Fibroblast of mammary gland (primary cell): ENCODE results near the gene CERK.

Source experiments
- DNase-seq: peaks from one replicate; pipeline ENCODE4 v3.0.0-alpha.2; 2010; ENCODE audit warnings: low read depth
- H3K4me3 ChIP-seq: 2 replicates; pipeline ENCODE4 v1.5.1; 2011; ENCODE audit warnings: low read depth, mild to moderate bottlenecking, low read length, moderate library complexity; ENCODE audit not compliant: control insufficient read depth
- TF ChIP-seq, protein P1 (sequence below): conservative IDR thresholded peaks from 2 replicates; pipeline ENCODE4 v1.5.1; 2011; ENCODE audit warnings: low read depth, low read length, inconsistent platforms; ENCODE audit not compliant: control insufficient read depth, insufficient read depth

CERK gene

DNA sequence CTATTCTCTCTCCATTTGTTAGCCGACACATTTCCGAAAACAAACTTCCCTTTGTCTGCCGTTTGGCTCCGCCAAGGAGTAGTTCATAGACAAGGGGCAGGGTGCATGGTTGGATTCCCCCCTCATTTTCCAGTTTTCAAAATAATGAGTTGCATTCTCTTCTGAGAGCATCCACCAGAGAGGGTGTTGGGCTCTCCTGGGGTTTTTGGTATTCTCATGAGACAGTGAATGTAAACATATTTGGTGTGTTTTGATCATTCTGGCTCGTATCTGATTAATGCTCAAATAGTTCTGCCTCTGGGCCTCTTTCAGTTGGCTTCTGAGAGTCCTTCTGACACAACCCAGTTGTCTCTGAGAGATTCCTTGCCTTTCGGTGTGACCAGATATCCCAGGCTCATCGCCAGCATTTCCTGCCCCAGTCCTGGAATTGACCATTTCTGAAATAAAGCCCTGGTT, 96.2 kb downstream of the CERK start:
- TF ChIP-seq, protein P1, sequence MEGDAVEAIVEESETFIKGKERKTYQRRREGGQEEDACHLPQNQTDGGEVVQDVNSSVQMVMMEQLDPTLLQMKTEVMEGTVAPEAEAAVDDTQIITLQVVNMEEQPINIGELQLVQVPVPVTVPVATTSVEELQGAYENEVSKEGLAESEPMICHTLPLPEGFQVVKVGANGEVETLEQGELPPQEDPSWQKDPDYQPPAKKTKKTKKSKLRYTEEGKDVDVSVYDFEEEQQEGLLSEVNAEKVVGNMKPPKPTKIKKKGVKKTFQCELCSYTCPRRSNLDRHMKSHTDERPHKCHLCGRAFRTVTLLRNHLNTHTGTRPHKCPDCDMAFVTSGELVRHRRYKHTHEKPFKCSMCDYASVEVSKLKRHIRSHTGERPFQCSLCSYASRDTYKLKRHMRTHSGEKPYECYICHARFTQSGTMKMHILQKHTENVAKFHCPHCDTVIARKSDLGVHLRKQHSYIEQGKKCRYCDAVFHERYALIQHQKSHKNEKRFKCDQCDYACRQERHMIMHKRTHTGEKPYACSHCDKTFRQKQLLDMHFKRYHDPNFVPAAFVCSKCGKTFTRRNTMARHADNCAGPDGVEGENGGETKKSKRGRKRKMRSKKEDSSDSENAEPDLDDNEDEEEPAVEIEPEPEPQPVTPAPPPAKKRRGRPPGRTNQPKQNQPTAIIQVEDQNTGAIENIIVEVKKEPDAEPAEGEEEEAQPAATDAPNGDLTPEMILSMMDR: no peak

DNA sequence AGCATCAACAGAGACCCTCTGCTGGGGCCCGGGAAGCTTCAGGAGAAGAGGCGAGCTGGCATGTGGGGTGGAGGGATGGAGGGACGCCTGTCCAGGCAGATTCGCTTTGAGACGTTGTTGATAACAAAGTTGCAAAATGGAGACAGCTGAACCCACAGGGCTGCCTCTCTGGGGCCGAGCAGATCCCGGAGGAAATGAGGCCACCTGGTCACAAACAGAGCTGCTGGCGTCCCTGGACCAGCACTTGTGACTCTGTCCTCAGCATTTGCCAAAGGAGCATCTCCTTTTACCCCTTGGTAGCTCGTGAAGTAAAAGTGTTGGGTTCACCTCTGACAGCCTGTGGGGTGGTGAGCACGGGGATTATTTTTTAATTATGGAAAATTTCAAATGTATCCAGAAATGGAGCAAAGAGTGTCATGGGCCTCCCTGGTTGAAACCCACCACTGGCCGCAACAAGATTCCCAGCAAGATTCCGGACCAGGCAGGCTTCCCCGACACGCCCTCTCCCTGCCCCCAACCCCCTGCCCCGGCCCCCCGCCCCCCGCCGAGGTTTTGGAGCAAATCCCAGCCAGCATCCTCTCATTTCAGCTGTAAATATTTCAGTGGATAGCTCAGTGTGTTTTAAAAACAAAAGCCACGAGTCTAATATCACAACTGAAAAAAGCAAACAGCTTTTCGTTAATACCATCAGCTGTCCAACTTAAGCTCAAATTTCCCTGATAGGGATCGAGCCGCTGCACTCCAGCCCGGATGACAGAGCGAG, 97.6 kb downstream of the CERK start:
- TF ChIP-seq, protein P1: no peak
- H3K4me3 ChIP-seq: no peak overlapping the region
- no peak for DNase-seq

More for the DNA sequence above, 96.2 kb downstream of the CERK start:
- no peak overlapping the region for H3K4me3 ChIP-seq
- DNase-seq: no peak

DNA sequence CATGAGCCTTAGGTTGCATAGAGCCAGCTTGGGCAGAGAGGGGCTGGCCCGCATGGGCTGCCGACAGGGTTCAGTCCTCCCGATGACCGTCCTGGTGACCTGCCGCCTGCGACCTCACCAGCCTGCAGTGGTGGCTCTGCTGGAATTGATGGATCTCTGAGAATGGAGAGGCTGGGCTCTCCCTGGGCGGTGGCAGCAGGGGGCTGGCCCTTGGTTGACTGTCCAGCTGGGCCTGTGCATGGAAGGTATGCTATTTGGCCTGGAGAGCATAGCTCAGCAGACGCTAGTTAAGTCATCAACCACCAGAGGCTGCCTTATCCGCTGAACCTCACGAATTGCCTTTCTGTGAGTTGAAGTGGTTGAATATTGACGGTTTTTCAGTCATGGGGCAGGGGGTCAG, 98.2 kb downstream of the CERK start:
- TF ChIP-seq, protein P1: no peak
- no peak for DNase-seq
- no peak overlapping the region for H3K4me3 ChIP-seq

DNA sequence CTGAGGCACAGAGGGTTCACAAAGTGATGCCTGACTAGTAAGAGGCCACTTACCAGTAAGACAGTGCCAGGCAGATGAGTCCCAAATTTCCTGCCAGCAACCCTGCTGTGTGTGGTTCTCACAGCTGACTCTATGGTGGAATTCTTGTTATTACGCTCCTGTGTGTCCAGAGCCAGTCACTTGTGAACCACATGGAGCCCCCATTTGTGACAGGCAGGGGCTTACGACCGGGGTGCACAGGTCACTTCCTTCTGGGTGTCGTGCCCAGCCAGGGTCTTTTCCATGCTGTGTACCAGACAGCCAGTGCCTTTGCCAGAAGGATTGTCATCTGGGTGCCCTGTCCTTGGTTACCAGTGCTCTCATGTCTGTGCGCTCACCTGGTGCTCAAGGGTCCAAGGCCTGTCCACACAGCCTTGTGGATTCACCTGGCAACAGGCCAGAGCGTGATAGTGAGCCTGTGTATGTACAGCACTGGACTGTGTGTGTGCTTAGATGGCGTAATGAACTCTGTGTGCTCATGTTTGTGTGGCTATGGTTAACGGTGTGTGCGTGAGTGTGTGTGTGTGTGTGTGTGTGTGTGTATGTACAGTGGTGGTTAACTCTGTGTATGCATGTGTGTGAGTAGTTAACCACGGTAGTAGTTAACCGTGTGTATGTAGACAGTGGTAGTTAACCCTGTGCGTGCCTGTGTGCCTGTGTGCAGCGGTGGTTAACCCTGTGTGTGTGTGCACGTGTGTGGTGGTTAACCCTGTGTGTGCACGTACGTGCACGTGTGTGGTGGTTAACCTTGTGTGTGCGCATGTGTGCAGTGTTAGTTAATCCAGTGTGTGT, 99.2 kb downstream of the CERK start:
- H3K4me3 ChIP-seq: no peak overlapping the region
- DNase-seq: peak; percentile 44
- TF ChIP-seq, protein P1: no peak

DNA sequence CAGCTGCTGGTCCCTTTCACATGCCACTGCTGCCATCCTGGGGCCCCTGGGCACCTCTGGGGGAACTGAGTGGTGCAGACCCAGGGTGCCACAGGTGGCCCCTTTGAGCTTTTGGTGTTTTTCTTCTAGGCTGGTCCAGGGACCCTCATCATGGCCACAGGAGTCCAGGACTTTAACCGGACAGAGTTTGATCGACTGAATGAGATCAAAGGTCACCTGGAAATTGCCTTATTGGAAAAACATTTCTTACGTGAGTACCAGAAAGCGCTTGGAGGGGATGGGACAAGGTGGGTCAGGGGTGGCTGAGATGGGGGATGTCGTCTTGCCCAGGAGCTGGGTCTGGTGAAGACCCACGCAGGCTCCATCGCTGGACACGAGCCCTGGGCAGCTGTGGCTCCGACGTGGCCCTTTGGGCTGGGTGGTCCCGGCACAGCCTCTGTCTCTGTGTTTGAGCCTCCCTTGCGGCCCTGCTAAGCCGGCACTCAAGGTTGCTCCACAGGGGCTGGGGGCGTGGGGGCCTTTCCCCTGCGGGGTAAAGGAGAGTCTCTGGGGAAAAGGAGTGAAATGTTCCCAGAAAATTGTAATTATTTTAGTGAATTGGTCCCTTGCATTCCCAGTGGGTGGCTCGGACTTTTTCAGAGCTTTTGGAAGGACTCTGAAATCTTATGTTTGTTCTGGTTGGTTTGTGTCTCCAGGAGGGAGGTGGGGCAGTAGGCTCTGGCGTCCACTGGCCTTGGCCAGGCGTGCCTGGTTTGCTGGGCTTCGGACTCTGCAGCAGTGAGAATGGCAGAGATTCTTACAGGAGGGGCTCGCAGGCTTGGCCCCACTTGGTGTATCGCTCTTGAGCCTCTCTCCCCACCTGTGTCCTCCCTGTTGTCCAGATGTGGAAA, 100.1 kb downstream of the CERK start:
- DNase-seq: no peak
- no peak overlapping the region for H3K4me3 ChIP-seq
- TF ChIP-seq, protein P1: no peak
